HG03039 (cell line): Measurements from ENCODE around the gene PCDHGA10.
"Not testable (repeated sequence)": the region's sequence is repeated elsewhere in the genome, so short reads cannot be mapped to it uniquely, and the experiment has no call there.

Experiments
- ATAC-seq: cut with Tn5 transposase; IDR thresholded peaks from one replicate; pipeline ENCODE4 v1.9.1; 2021; ENCODE audit warnings: mild to moderate bottlenecking, moderate library complexity; ENCODE audit not compliant: unreplicated experiment

The PCDHGA10 gene

GRCh38 chr5:141392429-141393198, 20.2 kb upstream of the PCDHGA10 start, which contains the start of gene PCDHGA8:
PCDHGA8 (plus strand) TSS chr5:141392633; CDS start chr5:141392814, 181 bp downstream.
- ATAC-seq = no peak

GRCh38 chr5:141393267-141393666, 19.5 kb upstream of the PCDHGA10 start:
- ATAC-seq = no peak

GRCh38 chr5:141394401-141395187, 18.2 kb upstream of the PCDHGA10 start:
- not testable (repeated sequence) for ATAC-seq

GRCh38 chr5:141397756-141398551, 14.8 kb upstream of the PCDHGA10 start, which contains the start of gene PCDHGB5:
PCDHGB5 (plus strand) TSS chr5:141397947; CDS start chr5:141398128, 181 bp downstream.
- peak; percentile 87 for ATAC-seq

GRCh38 chr5:141398608-141399007, 14.2 kb upstream of the PCDHGA10 start:
- no peak for ATAC-seq

- no peak for ATAC-seq
These were observed 13.1 kb upstream of the PCDHGA10 start for GRCh38 chr5:141399555-141400258.

- ATAC-seq = no peak
These were observed 10.1 kb upstream of the PCDHGA10 start, which contains the start of gene PCDHGA9 for GRCh38 chr5:141402553-141403243. PCDHGA9 (plus strand) TSS chr5:141402778; CDS start chr5:141402953, 175 bp downstream.

GRCh38 chr5:141403387-141403786, 9.4 kb upstream of the PCDHGA10 start:
- ATAC-seq = no peak

- ATAC-seq = not testable (repeated sequence)
These were observed 4.8 kb upstream of the PCDHGA10 start, which contains the start of gene PCDHGB6 for GRCh38 chr5:141407790-141408505. PCDHGB6 (plus strand) TSS chr5:141408021; CDS start chr5:141408203, 182 bp downstream.

GRCh38 chr5:141409598-141410306, 3.0 kb upstream of the PCDHGA10 start:
- no peak for ATAC-seq

- ATAC-seq = no peak
These were observed 1.2 kb upstream of the PCDHGA10 start for GRCh38 chr5:141411575-141411974.

- no peak for ATAC-seq
These were observed 818 bp downstream of the PCDHGA10 start for GRCh38 chr5:141413540-141414069.

GRCh38 chr5:141414548-141415274, 1.9 kb downstream of the PCDHGA10 start:
- ATAC-seq = not testable (repeated sequence)

GRCh38 chr5:141415275-141415618, 2.5 kb downstream of the PCDHGA10 start:
- ATAC-seq = not testable (repeated sequence)

- peak; percentile 81 for ATAC-seq
These were observed 4.8 kb downstream of the PCDHGA10 start, which contains the start of gene PCDHGB7 for GRCh38 chr5:141417494-141418172. PCDHGB7 (plus strand) TSS chr5:141417677; CDS start chr5:141417860, 183 bp downstream.

- ATAC-seq = no peak
These were observed 6.5 kb downstream of the PCDHGA10 start for GRCh38 chr5:141419074-141419880.
